Keratinocyte (primary cell): ENCODE measurements around the gene METTL8. TPM values are rescaled to one million over a fixed set of nuclear protein-coding genes. Genes with fewer than 3 reads are reported as not detected.
"Not testable (repeated sequence)": the region's sequence is repeated elsewhere in the genome, so short reads cannot be mapped to it uniquely, and the experiment has no call there.

Experiments used
- DNase-seq: peaks from one replicate; pipeline ENCODE4 v3.0.0-alpha.2; 2011; ENCODE audit warnings: low read depth, missing footprints, low spot score
- FAIRE-seq: peaks from 2 replicates; lab custom pipeline; 2011; peaks lifted over from hg19 to GRCh38; lab: Jason Lieb, UNC
- H2AFZ ChIP-seq: 2 replicates; pipeline ENCODE4 v1.6.0; 2012; ENCODE audit warnings: low read length, control low read depth, inconsistent platforms; ENCODE audit not compliant: control insufficient read depth
- H3K27ac ChIP-seq: 2 replicates; pipeline ENCODE4 v1.5.1; 2011; ENCODE audit warnings: low read length; ENCODE audit not compliant: control insufficient read depth, insufficient read depth
- H3K27me3 ChIP-seq: 3 replicates; pipeline ENCODE4 v1.6.0; 2011; ENCODE audit warnings: low read length; ENCODE audit not compliant: control insufficient read depth, insufficient read depth; ENCODE audit errors: extremely low read depth
- H3K36me3 ChIP-seq, 2 experiments: 2 replicates in 1 of 2; 3 replicates in 1 of 2; pipeline ENCODE4 v1.5.1; 2011; ENCODE audit warnings: low read length in 2 of 2, mild to moderate bottlenecking in 1 of 2; ENCODE audit not compliant: control insufficient read depth in 2 of 2, insufficient read depth in 2 of 2; ENCODE audit errors: extremely low read depth in 1 of 2
- H3K4me1 ChIP-seq: 3 replicates; pipeline ENCODE4 v1.5.1; 2011; ENCODE audit warnings: low read length; ENCODE audit not compliant: control insufficient read depth, insufficient read depth; ENCODE audit errors: extremely low read depth
- H3K4me2 ChIP-seq: 3 replicates; pipeline ENCODE4 v1.6.0; 2011; ENCODE audit warnings: low read depth, low read length; ENCODE audit not compliant: control insufficient read depth, insufficient read depth; ENCODE audit errors: extremely low read depth
- H3K4me3 ChIP-seq, 3 experiments: fragments of 200-600 bp in 1 of 3; sonication (generic) in 1 of 3; 2 replicates in 2 of 3; 3 replicates in 1 of 3; pipeline ENCODE4 v1.5.1; 2011 to 2016; ENCODE audit warnings: low read length in 3 of 3, mild to moderate bottlenecking in 3 of 3, control low read depth in 2 of 3, inconsistent platforms in 1 of 3, low read depth in 1 of 3, mixed read lengths in 1 of 3, mixed run types in 1 of 3, moderate library complexity in 1 of 3; ENCODE audit not compliant: control insufficient read depth in 2 of 3, insufficient read depth in 2 of 3; ENCODE audit errors: extremely low read depth in 1 of 3
- H3K79me2 ChIP-seq: 2 replicates; pipeline ENCODE4 v1.6.0; 2012; ENCODE audit warnings: low read length; ENCODE audit not compliant: control insufficient read depth, insufficient read depth
- H3K9ac ChIP-seq: 3 replicates; pipeline ENCODE4 v1.6.0; 2011; ENCODE audit warnings: low read length; ENCODE audit not compliant: control insufficient read depth, insufficient read depth; ENCODE audit errors: extremely low read depth
- H3K9me1 ChIP-seq: 3 replicates; pipeline ENCODE4 v1.6.0; 2011; ENCODE audit warnings: low read length; ENCODE audit not compliant: control insufficient read depth, insufficient read depth; ENCODE audit errors: extremely low read depth
- H3K9me3 ChIP-seq: 2 replicates; pipeline ENCODE4 v1.5.1; 2012; ENCODE audit warnings: low read depth, low read length; ENCODE audit not compliant: control insufficient read depth
- H4K20me1 ChIP-seq: 3 replicates; pipeline ENCODE4 v1.6.0; 2011; ENCODE audit warnings: low read length; ENCODE audit not compliant: control insufficient read depth, insufficient read depth; ENCODE audit errors: extremely low read depth
- CTCF ChIP-seq, 3 experiments: IDR thresholded peaks in 1 of 3; conservative IDR thresholded peaks in 1 of 3; optimal IDR thresholded peaks in 1 of 3; 2 replicates in 2 of 3; 3 replicates in 1 of 3; pipeline versions ENCODE3 to v1.5.1; 2011; ENCODE audit warnings: low read length in 3 of 3, mild to moderate bottlenecking in 3 of 3, moderate library complexity in 2 of 3, control low read depth in 1 of 3, inconsistent platforms in 1 of 3; ENCODE audit not compliant: insufficient read depth in 2 of 3; ENCODE audit errors: extremely low read depth in 1 of 3
- EZH2 ChIP-seq: IDR thresholded peaks from one replicate; pipeline ENCODE4 v1.6.1; 2012; ENCODE audit warnings: inconsistent platforms, mild to moderate bottlenecking, low read length, moderate library complexity
- dilution Hi-C: fragments of 300-500 bp; cut with MboI; formaldehyde crosslinking; loops from one replicate; pipeline ENCODE4 v1.7.0; 2020; ENCODE audit warnings: low sequenced_read_pairs; ENCODE audit not compliant: extremely low pct_ligation_motif_present
- polyA plus RNA-seq, 5 experiments: library from polyadenylated mRNA; depleted of rRNA in 3 of 5; stranded (reverse) in 3 of 5; stranded (forward) in 1 of 5; unstranded in 1 of 5; fragments of >200 nt; gene quantifications; 1 replicate in 1 of 5; 2 replicates in 3 of 5; 3 replicates in 1 of 5; pipeline versions ENCODE4 v1.2.1 to v1.2.3, GENCODE V29; 2011 to 2012; ENCODE audit warnings: missing spikeins in 2 of 5, low read depth in 1 of 5, low replicate concordance in 1 of 5

METTL8 gene
- polyA plus RNA-seq, 1 donor (not counting 4 experiments of a cell fraction or from before 2014, with no cell fraction given): 81.2 TPM

GRCh38 chr2:171383134-171383533 lies 50.7 kb downstream of the METTL8 start:
- Histone ChIP-seq H3K9ac (no peak overlapping the region), H3K9me3 (no peaks in the 10 kb centered on the region), H3K27me3 (no peaks in the 10 kb centered on the region), H3K36me3 (peaks cover 1 to 4% of the 10 kb centered on the region in 2 experiments), H4K20me1 (no peaks in the 10 kb centered on the region), H3K79me2 (peaks cover 58% of the 10 kb centered on the region), H3K4me2 (no peak overlapping the region), H2AFZ (no peak overlapping the region), H3K27ac (no peak overlapping the region), H3K9me1 (no peaks in the 10 kb centered on the region), H3K4me1 (no peaks in the 10 kb centered on the region), H3K4me3 (no peak overlapping the region)
- DNase-seq: no peak
- dilution Hi-C loops: no loop called here
- FAIRE-seq: no peak
- TF ChIP-seq CTCF (optimal IDR thresholded peaks at IDR 0.05 in 1 of 3, IDR thresholded peaks at IDR 0.05 in 1 of 3, conservative IDR thresholded peaks at IDR 0.05 in 1 of 3; ENCODE audit: extremely low read depth in 1 of 3, insufficient read depth in 2 of 3, low read length in 3 of 3) (no peak), EZH2 (no peak)

GRCh38 chr2:171382175-171382574 lies 51.6 kb downstream of the METTL8 start:
- FAIRE-seq, H3K27me3 ChIP-seq, H3K9ac ChIP-seq, H2AFZ ChIP-seq, H3K9me1 ChIP-seq, H4K20me1 ChIP-seq, H3K4me2 ChIP-seq, H3K36me3 ChIP-seq, H3K4me3 ChIP-seq, H3K9me3 ChIP-seq, H3K27ac ChIP-seq, DNase-seq, dilution Hi-C loops, H3K4me1 ChIP-seq: not testable (repeated sequence)
- H3K79me2 ChIP-seq: peaks cover 61% of the 10 kb centered on the region

GRCh38 chr2:171377852-171378251 lies 55.9 kb downstream of the METTL8 start:
- H3K9ac ChIP-seq, H3K4me3 ChIP-seq, H3K4me1 ChIP-seq, FAIRE-seq, H3K27me3 ChIP-seq, H2AFZ ChIP-seq, H3K4me2 ChIP-seq, H3K9me1 ChIP-seq, H4K20me1 ChIP-seq, dilution Hi-C loops, H3K9me3 ChIP-seq, DNase-seq, H3K27ac ChIP-seq, H3K36me3 ChIP-seq: not testable (repeated sequence)
- peaks cover 55% of the 10 kb centered on the region for H3K79me2 ChIP-seq
